ENCODE measurements around the gene ALKBH8.
"Not testable (repeated sequence)": the region's sequence is repeated elsewhere in the genome, so short reads cannot be mapped to it uniquely, and the experiment has no call there.

Gene ALKBH8

GRCh38 chr11:107577346-107577711 is 11.8 kb upstream of the ALKBH8 start:
- DNase-seq, result no peak

GRCh38 chr11:107576497-107577345 is 11.2 kb upstream of the ALKBH8 start:
- not testable (repeated sequence) for DNase-seq

DNA sequence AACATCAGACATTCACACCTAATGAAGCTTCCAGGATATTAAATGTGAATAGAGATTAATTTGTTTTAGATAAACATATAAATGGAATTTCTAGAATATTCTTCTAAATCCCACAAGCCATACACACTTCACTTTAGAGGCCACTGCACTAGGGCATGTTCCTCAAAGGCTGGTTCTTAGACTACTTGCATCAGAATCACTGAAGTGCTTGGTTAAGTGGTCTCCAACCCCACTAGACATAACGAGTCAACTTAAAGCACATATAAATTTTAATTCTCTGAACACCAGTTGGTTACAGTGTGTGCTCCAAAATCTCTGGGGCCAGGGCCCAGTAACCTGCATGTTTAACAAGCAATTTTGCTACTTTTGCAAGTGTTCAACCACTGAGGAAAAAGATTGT is 7.9 kb upstream of the ALKBH8 start:
- DNase-seq, result peak in 1 of 2 experiments; percentile 11

GRCh38 chr11:107570015-107570414 is 4.5 kb upstream of the ALKBH8 start:
- no peak for DNase-seq

DNA sequence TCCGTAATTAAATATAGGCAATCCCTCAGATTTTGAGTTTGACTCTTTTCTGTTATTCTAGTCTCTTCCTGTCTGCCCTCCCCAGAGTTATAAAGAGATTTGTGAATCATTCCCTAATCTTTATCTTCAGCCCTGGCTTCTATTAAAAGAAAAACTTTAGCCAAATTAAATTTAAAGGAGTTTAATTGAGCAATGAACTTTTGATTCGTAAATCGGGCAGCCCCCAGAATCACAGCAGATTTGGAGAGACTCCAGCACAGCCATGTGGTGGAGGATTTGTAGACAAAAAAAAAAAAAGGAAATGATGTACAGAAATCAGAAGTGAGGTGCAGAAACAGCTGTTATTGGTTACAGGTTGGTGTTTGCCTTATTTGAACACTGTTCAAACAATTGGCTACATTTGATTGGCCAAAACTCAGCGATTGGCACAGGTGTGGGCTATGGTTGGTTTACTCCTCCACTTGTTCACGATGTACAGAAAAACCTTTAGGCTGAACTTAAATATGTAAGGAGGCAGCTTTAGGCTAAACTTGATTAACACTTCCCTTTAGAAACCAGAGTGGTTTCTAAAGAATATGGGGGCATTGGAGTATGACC is 2.3 kb upstream of the ALKBH8 start:
- DNase-seq, result no peak

- no peak for DNase-seq
Measured at GRCh38 chr11:107566569-107566968, 1.0 kb upstream of the ALKBH8 start.

GRCh38 chr11:107565955-107566501 is 493 bp upstream of the ALKBH8 start:
- not testable (repeated sequence) for DNase-seq

GRCh38 chr11:107564877-107565218 is 687 bp downstream of the ALKBH8 start:
- no peak for DNase-seq

GRCh38 chr11:107563702-107564101 is 1.8 kb downstream of the ALKBH8 start:
- DNase-seq, result no peak

DNA sequence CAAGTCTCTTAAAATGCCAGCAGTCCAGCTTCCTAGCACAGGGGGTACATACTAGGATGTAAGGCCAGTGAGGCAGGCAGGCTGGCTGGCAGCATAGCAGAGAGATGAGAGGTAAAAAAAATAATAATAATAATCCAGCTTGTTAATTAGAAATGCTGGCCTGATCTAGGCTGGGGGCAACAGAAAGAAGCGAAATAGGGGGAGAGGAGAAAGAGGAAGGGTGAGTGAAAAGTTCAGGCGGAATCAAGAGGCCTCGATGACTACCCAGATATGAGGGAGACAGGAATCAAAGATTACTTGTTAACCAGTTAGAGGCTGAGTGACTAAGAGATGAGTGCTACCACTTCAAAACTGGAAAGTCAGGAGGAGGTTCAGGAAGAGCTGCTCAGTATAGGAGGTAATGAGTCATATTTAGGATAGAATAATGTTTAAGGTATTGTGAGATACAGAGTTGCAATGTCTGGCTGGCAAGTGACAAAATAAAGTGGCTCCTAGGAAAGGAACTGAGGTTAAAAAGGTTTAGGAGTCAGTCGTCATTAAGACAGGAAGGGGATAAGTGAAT is 2.8 kb downstream of the ALKBH8 start:
- no peak for DNase-seq

DNA sequence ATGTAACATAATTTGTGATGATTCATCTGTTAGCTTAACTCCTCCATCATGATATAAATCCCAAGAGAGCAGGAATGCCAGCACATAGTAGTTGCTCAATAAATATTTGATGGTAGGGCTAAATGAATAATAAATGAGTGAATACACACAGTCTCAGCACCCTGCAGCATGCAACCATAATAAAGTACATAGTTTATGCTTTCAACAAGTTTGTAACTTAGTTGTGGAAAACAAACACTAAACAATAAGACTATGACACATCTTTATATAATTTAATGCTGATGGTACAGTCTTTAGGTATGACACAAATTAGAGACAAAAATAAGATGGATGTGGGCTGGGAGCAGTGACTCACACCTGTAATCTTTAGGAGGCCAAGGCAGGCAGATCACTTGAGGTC is 3.8 kb downstream of the ALKBH8 start:
- DNase-seq, result no peak

- no peak for DNase-seq
Measured at GRCh38 chr11:107550304-107550703, 15.2 kb downstream of the ALKBH8 start.

GRCh38 chr11:107549954-107550285 is 15.6 kb downstream of the ALKBH8 start:
- DNase-seq, result no peak

GRCh38 chr11:107549253-107549953 is 16.1 kb downstream of the ALKBH8 start:
- DNase-seq, result peak in 1 of 2 experiments; percentile 9

GRCh38 chr11:107547961-107548360 is 17.6 kb downstream of the ALKBH8 start:
- no peak for DNase-seq

- no peak for DNase-seq
Measured at GRCh38 chr11:107545101-107545514, 20.4 kb downstream of the ALKBH8 start.

DNA sequence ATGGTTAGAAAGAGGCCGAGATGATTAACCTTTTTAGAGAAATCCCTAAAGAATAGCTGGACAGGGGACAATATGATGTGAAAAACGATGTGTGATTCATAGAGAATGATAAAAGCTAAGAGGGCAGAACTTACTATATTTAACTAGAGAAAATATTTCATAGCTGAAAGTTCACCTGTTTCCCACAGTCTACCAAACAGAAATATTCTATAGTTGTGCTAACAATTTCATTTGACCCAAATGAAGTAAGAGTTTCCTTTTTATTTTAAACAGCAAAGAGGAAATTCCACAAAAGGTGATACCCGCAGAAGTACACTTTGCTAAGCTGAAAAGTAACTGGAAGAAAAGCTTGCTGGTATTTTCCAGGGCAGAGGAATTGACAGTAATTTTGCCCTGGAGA is 26.7 kb downstream of the ALKBH8 start:
- no peak for DNase-seq

DNA sequence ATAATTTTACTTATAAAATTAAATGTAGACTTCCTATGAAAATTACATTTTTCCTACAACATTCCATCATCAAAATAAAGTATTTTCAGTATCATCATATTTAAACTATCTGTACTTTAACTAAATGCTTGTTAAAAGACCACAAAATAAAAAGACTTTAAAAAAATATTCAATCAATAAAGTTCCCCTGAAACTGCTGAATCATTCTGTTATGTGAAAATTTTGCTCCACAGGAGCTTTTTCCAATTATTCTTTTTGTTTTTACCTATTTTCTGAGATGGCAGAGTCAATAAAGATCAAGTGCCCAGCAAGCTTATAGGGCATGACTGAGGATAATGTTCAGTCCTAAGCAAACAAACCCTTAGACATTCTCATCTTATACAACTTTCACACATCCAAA is 27.3 kb downstream of the ALKBH8 start:
- no peak for DNase-seq

DNA sequence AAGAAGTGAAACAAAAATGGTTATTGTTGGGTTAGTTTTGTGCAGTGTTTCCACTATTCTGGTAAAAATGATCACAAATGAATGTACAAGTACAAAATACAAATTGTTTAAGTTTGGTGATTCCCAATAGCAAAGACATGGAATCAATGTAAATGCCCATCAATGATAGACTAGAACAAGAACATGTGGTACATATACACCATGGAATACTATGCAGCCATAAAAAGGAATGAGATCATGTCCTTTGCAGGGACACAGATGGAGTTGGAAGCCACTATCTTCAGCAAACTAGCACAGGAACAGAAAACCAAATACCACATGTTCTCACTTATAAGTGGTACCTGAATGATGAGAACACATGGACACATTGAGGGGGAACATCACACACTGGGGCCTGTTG is 28.4 kb downstream of the ALKBH8 start:
- DNase-seq, result not testable (repeated sequence)

- DNase-seq, result no peak
Measured at GRCh38 chr11:107526197-107526596, 39.3 kb downstream of the ALKBH8 start.

- no peak for DNase-seq
Measured at GRCh38 chr11:107508858-107509244, 56.7 kb downstream of the ALKBH8 start.

GRCh38 chr11:107508201-107508857 is 57.2 kb downstream of the ALKBH8 start:
- no peak for DNase-seq

DNA sequence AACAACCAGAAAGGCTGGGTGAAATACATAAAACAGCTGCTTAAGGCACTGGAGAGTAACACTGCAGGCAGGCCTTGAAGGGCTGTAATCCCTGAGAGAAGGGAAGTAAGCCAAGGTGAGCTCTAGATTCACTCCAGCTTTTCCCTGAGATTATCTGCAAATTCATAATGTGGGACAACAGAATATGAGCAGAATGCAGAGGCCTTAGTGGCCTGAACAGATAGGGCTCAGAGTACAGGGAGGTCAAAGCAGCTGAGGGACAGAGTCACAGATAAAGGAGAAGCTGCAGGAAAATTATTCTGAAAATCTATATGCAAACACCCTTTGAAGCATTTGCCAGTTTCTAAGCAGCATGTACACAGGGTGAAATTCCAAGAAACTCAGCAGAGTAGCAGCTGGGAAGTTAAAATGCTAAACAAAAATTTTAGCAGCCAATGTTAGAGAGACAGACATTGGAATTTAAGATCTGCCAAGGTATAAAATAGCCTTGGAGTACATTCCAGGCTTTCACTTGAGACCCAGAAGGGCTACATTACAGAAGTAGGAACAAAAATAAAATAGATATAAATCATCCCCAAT is 59.8 kb downstream of the ALKBH8 start:
- no peak for DNase-seq

Measured in NCI-H187 (cell line).